Panc1 (cell line): ENCODE results near the gene AGPAT4. TPM values are rescaled to one million over a fixed set of nuclear protein-coding genes. Genes with fewer than 3 reads are reported as not detected.

Experiments
- ATAC-seq: fragments of 200-7000 bp; cut with Tn5 transposase; 2 replicates; pipeline ENCODE4 v1.9.1; 2020; ENCODE audit warnings: mild to moderate bottlenecking, moderate library complexity
- BruUV-seq: library from RNA; stranded (reverse); fragments of 400-500 nt; replicated peaks from 2 replicates; lab custom pipeline; 2021; lab: Mats Ljungman, UMichigan
- CTCF ChIA-PET: fragments of 300-600 bp; sonication (Branson Sonifier 250); formaldehyde crosslinking; loops from one replicate; lab custom pipeline; 2022; ENCODE audit warnings: antibody characterized with exemption; lab: Charles Lee
- POLR2A ChIA-PET: fragments of 300-600 bp; sonication (Branson Sonifier 250); formaldehyde crosslinking; loops from one replicate; lab custom pipeline; 2022; ENCODE audit warnings: antibody characterized with exemption; lab: Charles Lee
- DNase-seq: peaks from one replicate; pipeline ENCODE4 v3.0.0-alpha.2; 2010; ENCODE audit warnings: low read depth, low spot score
- H3K27ac ChIP-seq: 2 replicates; pipeline ENCODE4 v1.5.1; 2011; ENCODE audit warnings: mild to moderate bottlenecking, low read length, inconsistent platforms
- H3K27me3 ChIP-seq: fragments of 200-500 bp; sonication (Bioruptor generic); 2 replicates; pipeline ENCODE4 v1.6.0; 2014; ENCODE audit warnings: low read length, inconsistent platforms; ENCODE audit not compliant: control insufficient read depth, insufficient read depth
- H3K36me3 ChIP-seq: fragments of 200-500 bp; sonication (Bioruptor generic); 2 replicates; pipeline ENCODE4 v1.5.1; 2014; ENCODE audit warnings: inconsistent platforms, mild to moderate bottlenecking, low read length, moderate library complexity; ENCODE audit not compliant: control insufficient read depth, insufficient read depth
- H3K4me1 ChIP-seq: 2 replicates; pipeline ENCODE4 v1.5.1; 2011; ENCODE audit warnings: inconsistent platforms, mild to moderate bottlenecking, low read length, moderate library complexity; ENCODE audit not compliant: control insufficient read depth, insufficient read depth
- H3K4me3 ChIP-seq, 2 experiments: 2 replicates each; pipeline ENCODE4 v1.5.1; 2011 to 2012; ENCODE audit warnings: low read depth in 2 of 2, low read length in 2 of 2, mild to moderate bottlenecking in 2 of 2, inconsistent platforms in 1 of 2, moderate library complexity in 1 of 2
- H3K9me3 ChIP-seq: fragments of 200-500 bp; sonication (Bioruptor generic); 2 replicates; pipeline ENCODE4 v1.5.1; 2014; ENCODE audit warnings: low read depth, mild to moderate bottlenecking, inconsistent platforms, low read length, moderate library complexity; ENCODE audit not compliant: control insufficient read depth, insufficient read depth
- CTCF ChIP-seq: fragments of 450-650 bp; IDR thresholded peaks from 2 replicates; pipeline ENCODE4 v1.5.1; 2017; ENCODE audit warnings: mild to moderate bottlenecking
- REST ChIP-seq, 2 experiments: IDR thresholded peaks; 2 replicates each; pipeline ENCODE4 v1.6.1; 2011 to 2012; ENCODE audit warnings: low read depth in 2 of 2, control low read depth in 1 of 2, low read length in 1 of 2, mild to moderate bottlenecking in 1 of 2, moderate library complexity in 1 of 2; ENCODE audit not compliant: insufficient read depth in 1 of 2
- in situ Hi-C: cut with HindIII; loops from 2 replicates; pipeline ENCODE4 v1.10.0; 2016; ENCODE audit warnings: low sequenced_read_pairs, low pct_unique_long_range_greater_than_20kb
- intact Hi-C: fragments of 100-400 bp; cut with micrococcal nuclease; formaldehyde crosslinking; loops from one replicate; pipeline ENCODE4 v1.10.0; 2022; ENCODE audit not compliant: unreplicated experiment
- total RNA-seq: library from RNA; stranded (reverse); gene quantifications from one replicate; pipeline ENCODE4 v1.2.1, GENCODE V29; 2021; ENCODE audit not compliant: unreplicated experiment

Gene AGPAT4
- total RNA-seq, 1 experiment from 2014 or later, result 12.9 TPM

- no peaks in the 10 kb centered on the region for H3K27me3 ChIP-seq
- no peak for DNase-seq
- peaks cover 35% of the 10 kb centered on the region for H3K36me3 ChIP-seq
- CTCF ChIA-PET, result no interaction called here
- no TSS peak for BruUV-seq
- TF ChIP-seq CTCF (no peak), REST (IDR thresholded peaks at IDR 0.05; ENCODE audit: insufficient read depth in 1 of 2, low read depth in 2 of 2, low read length in 1 of 2) (peak; percentile 41 to 62; a peak in 2 of 4 replicates)
- POLR2A ChIA-PET, result no interaction called here
- H3K27ac ChIP-seq, result no peak overlapping the region
- no peaks in the 10 kb centered on the region for H3K9me3 ChIP-seq
- no peak overlapping the region for H3K4me3 ChIP-seq
- in situ Hi-C loops (no loop called here), intact Hi-C loops (no loop called here)
- H3K4me1 ChIP-seq, result no peaks in the 10 kb centered on the region
- ATAC-seq, result no peak
These were observed 185.1 kb downstream of the AGPAT4 start for GRCh38 chr6:161088676-161089328.

- Histone ChIP-seq H3K4me1 (no peaks in the 10 kb centered on the region), H3K27ac (no peak overlapping the region), H3K36me3 (peaks cover 20% of the 10 kb centered on the region), H3K27me3 (no peaks in the 10 kb centered on the region), H3K4me3 (no peak overlapping the region), H3K9me3 (no peaks in the 10 kb centered on the region)
- ATAC-seq, result no peak
- in situ Hi-C loops, result no loop called here
- no TSS peak for BruUV-seq
- ChIA-PET CTCF (no interaction called here), POLR2A (no interaction called here)
- no peak for TF ChIP-seq REST (IDR thresholded peaks at IDR 0.05; ENCODE audit: insufficient read depth in 1 of 2, low read depth in 2 of 2, low read length in 1 of 2)
- intact Hi-C loops, result no loop called here
- DNase-seq, result no peak
These were observed 188.6 kb downstream of the AGPAT4 start for GRCh38 chr6:161085246-161085645.
